HCT116 (cell line): ENCODE measurements around the gene TAPBPL.

ENCODE experiments used
- EZH2 ChIP-seq: fragments of 200-600 bp; sonication (generic); IDR thresholded peaks from 2 replicates; pipeline ENCODE4 v1.6.1; 2017; ENCODE audit warnings: antibody characterized with exemption, mixed run types
- JUND ChIP-seq: IDR thresholded peaks from 2 replicates; pipeline ENCODE4 v1.6.1; 2012
- POLR2A ChIP-seq: IDR thresholded peaks from 2 replicates; pipeline ENCODE4 v1.7.0; 2011; ENCODE audit warnings: borderline replicate concordance; ENCODE audit not compliant: insufficient read depth, insufficient read length; ENCODE audit errors: extremely low read depth
- POLR2AphosphoS5 ChIP-seq: IDR thresholded peaks from 2 replicates; pipeline ENCODE4 v1.6.1; 2011; ENCODE audit warnings: mild to moderate bottlenecking, low read depth, low read length, moderate library complexity
- RAD21 ChIP-seq: IDR thresholded peaks from 2 replicates; pipeline ENCODE4 v1.6.1; 2012; ENCODE audit warnings: low read depth, mild to moderate bottlenecking
- TCF7L2 ChIP-seq: IDR thresholded peaks from 2 replicates; pipeline ENCODE4 v1.7.0; 2011; ENCODE audit warnings: borderline replicate concordance, inconsistent platforms; ENCODE audit not compliant: insufficient read depth, insufficient read length; ENCODE audit errors: extremely low read depth
- YY1 ChIP-seq: IDR thresholded peaks from 2 replicates; pipeline ENCODE4 v1.6.1; 2011; ENCODE audit warnings: low read length, low read depth, moderate library complexity, mild to moderate bottlenecking; ENCODE audit not compliant: insufficient replicate concordance; ENCODE audit errors: extremely low read depth
- ZFX ChIP-seq: fragments of 450-650 bp; IDR thresholded peaks from 2 replicates; pipeline ENCODE4 v1.6.1; 2017
- TF ChIP-seq, protein P1 (sequence below): IDR thresholded peaks from 2 replicates; pipeline ENCODE4 v1.6.1; 2012
- TF ChIP-seq, protein P2 (sequence below), 3 experiments: fragments of 200-600 bp in 1 of 3; sonication (generic) in 1 of 3; IDR thresholded peaks in 2 of 3; conservative IDR thresholded peaks in 1 of 3; 2 replicates each; pipeline ENCODE4 v1.5.1; 2012 to 2017; ENCODE audit warnings: low read depth in 2 of 3, low read length in 2 of 3, antibody characterized with exemption in 1 of 3, borderline replicate concordance in 1 of 3, control low read depth in 1 of 3, mild to moderate bottlenecking in 1 of 3, mixed read lengths in 1 of 3, mixed run types in 1 of 3, moderate library complexity in 1 of 3; ENCODE audit not compliant: insufficient read depth in 1 of 3
- TF ChIP-seq, protein P3 (sequence below): IDR thresholded peaks from 2 replicates; pipeline ENCODE4 v1.6.1; 2011; ENCODE audit warnings: mild to moderate bottlenecking, low read length, moderate library complexity; ENCODE audit not compliant: insufficient replicate concordance; ENCODE audit errors: extremely low read depth

DNA sequence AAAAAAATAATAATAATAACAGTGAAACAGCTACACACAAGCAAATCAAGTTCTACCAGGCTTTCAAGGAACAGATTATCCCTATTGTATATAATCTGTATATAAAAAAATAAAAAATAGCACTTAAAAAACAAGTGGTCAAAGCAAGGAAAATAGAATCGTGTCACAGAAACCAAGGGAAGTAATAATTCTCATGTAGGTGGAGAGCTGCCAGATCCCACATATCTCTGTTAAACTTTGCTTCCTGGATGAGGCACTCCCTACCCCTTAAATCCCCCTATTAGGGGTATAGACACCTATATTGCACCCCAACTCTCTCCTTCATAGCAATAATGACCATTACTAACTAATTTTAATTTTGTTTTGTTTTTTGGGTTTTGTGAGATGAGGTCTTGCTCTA is 11.5 kb upstream of the TAPBPL start:
- TF ChIP-seq, protein P1, sequence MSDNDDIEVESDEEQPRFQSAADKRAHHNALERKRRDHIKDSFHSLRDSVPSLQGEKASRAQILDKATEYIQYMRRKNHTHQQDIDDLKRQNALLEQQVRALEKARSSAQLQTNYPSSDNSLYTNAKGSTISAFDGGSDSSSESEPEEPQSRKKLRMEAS, result no peak
- TF ChIP-seq, protein P2, sequence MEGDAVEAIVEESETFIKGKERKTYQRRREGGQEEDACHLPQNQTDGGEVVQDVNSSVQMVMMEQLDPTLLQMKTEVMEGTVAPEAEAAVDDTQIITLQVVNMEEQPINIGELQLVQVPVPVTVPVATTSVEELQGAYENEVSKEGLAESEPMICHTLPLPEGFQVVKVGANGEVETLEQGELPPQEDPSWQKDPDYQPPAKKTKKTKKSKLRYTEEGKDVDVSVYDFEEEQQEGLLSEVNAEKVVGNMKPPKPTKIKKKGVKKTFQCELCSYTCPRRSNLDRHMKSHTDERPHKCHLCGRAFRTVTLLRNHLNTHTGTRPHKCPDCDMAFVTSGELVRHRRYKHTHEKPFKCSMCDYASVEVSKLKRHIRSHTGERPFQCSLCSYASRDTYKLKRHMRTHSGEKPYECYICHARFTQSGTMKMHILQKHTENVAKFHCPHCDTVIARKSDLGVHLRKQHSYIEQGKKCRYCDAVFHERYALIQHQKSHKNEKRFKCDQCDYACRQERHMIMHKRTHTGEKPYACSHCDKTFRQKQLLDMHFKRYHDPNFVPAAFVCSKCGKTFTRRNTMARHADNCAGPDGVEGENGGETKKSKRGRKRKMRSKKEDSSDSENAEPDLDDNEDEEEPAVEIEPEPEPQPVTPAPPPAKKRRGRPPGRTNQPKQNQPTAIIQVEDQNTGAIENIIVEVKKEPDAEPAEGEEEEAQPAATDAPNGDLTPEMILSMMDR (IDR thresholded peaks at IDR 0.05 in 2 of 3, conservative IDR thresholded peaks at IDR 0.05 in 1 of 3; ENCODE audit: borderline replicate concordance in 1 of 3, insufficient read depth in 1 of 3, low read depth in 2 of 3, low read length in 2 of 3), result no peak
- no peak for TF ChIP-seq POLR2AphosphoS5
- TF ChIP-seq POLR2A, result no peak
- TF ChIP-seq, protein P3, sequence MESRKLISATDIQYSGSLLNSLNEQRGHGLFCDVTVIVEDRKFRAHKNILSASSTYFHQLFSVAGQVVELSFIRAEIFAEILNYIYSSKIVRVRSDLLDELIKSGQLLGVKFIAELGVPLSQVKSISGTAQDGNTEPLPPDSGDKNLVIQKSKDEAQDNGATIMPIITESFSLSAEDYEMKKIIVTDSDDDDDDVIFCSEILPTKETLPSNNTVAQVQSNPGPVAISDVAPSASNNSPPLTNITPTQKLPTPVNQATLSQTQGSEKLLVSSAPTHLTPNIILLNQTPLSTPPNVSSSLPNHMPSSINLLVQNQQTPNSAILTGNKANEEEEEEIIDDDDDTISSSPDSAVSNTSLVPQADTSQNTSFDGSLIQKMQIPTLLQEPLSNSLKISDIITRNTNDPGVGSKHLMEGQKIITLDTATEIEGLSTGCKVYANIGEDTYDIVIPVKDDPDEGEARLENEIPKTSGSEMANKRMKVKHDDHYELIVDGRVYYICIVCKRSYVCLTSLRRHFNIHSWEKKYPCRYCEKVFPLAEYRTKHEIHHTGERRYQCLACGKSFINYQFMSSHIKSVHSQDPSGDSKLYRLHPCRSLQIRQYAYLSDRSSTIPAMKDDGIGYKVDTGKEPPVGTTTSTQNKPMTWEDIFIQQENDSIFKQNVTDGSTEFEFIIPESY, result no peak
- no peak for TF ChIP-seq TCF7L2
- no peak for TF ChIP-seq JUND
- no peak for TF ChIP-seq YY1
- no peak for TF ChIP-seq EZH2
- no peak for TF ChIP-seq ZFX
- TF ChIP-seq RAD21, result no peak
